ENCODE measurements around the gene SCO1. TPM values are rescaled to one million over a fixed set of nuclear protein-coding genes. Genes with fewer than 3 reads are reported as not detected.
"Not testable (repeated sequence)": the region's sequence is repeated elsewhere in the genome, so short reads cannot be mapped to it uniquely, and the experiment has no call there.

SCO1 gene
- total RNA-seq, 1 donor from 2014 or later: 36.0 TPM

GRCh38 chr17:10698096-10698818, 924 bp upstream of the SCO1 start:
- Histone ChIP-seq H3K4me1 (ENCODE audit: insufficient read depth, low read length) (peaks cover 11% of the 10 kb centered on the region), H3K9ac (ENCODE audit: low read length) (peak overlapping the region; percentile 90), H3K9me3 (ENCODE audit: insufficient read depth, low read depth, low read length) (no peaks in the 10 kb centered on the region), H2AFZ (ENCODE audit: low read depth, low read length) (peak overlapping the region; percentile 94), H3K79me2 (ENCODE audit: insufficient read depth, low read length) (peaks cover 59% of the 10 kb centered on the region), H3K36me3 (ENCODE audit: insufficient read depth, low read length) (peaks cover 19% of the 10 kb centered on the region), H3K27ac (ENCODE audit: low read depth, low read length) (peak overlapping the region; percentile 73), H3K27me3 (ENCODE audit: insufficient read depth, low read length) (no peaks in the 10 kb centered on the region), H4K20me1 (ENCODE audit: insufficient read depth, low read length) (peaks cover 4% of the 10 kb centered on the region), H3K4me2 (ENCODE audit: low read length) (peak overlapping the region; percentile 87), H3K4me3 (ENCODE audit: insufficient read depth, low read depth, low read length) (peak overlapping the region; percentile 92)
- Mint-ChIP-seq H3K9me3 (ENCODE audit: unreplicated experiment) (no peaks in the 10 kb centered on the region), H3K27me3 (ENCODE audit: low read depth, unreplicated experiment) (no peaks in the 10 kb centered on the region), H3K4me3 (ENCODE audit: unreplicated experiment) (peak overlapping the region; percentile 95), H3K4me1 (ENCODE audit: low read depth, unreplicated experiment) (peaks cover 26% of the 10 kb centered on the region), H3K36me3 (ENCODE audit: low read depth, unreplicated experiment) (peaks cover 3% of the 10 kb centered on the region), H3K27ac (ENCODE audit: unreplicated experiment) (peak overlapping the region; percentile 96)
- TF ChIP-seq EZH2 (IDR thresholded peaks at IDR 0.05; ENCODE audit: insufficient read depth, low read length) (no peak), CTCF (IDR thresholded peaks at IDR 0.05; ENCODE audit: insufficient read depth, low read depth, low read length) (no peak)
- FAIRE-seq (no peak), DNase-seq (ENCODE audit: low read depth) (peak; percentile 2)

GRCh38 chr17:10695875-10696407, 1.4 kb downstream of the SCO1 start:
- Mint-ChIP-seq H3K4me3 (ENCODE audit: unreplicated experiment) (peak overlapping the region; percentile 99), H3K4me1 (ENCODE audit: low read depth, unreplicated experiment) (peaks cover 22% of the 10 kb centered on the region)
- not testable (repeated sequence) for H3K27ac ChIP-seq (ENCODE audit: low read depth, low read length); H2AFZ ChIP-seq (ENCODE audit: low read depth, low read length); H3K27me3 ChIP-seq (ENCODE audit: insufficient read depth, low read length); H3K27ac Mint-ChIP-seq (ENCODE audit: unreplicated experiment); H3K36me3 Mint-ChIP-seq (ENCODE audit: low read depth, unreplicated experiment); DNase-seq (ENCODE audit: low read depth); H3K27me3 Mint-ChIP-seq (ENCODE audit: low read depth, unreplicated experiment); H3K9me3 ChIP-seq (ENCODE audit: insufficient read depth, low read depth, low read length); FAIRE-seq; H3K9me3 Mint-ChIP-seq (ENCODE audit: unreplicated experiment)
- Histone ChIP-seq H3K4me1 (ENCODE audit: insufficient read depth, low read length) (peaks cover 11% of the 10 kb centered on the region), H3K4me2 (ENCODE audit: low read length) (peak overlapping the region; percentile 87), H3K79me2 (ENCODE audit: insufficient read depth, low read length) (peaks cover 82% of the 10 kb centered on the region), H3K36me3 (ENCODE audit: insufficient read depth, low read length) (peaks cover 37% of the 10 kb centered on the region), H3K4me3 (ENCODE audit: insufficient read depth, low read depth, low read length) (peak overlapping the region; percentile 92), H3K9ac (ENCODE audit: low read length) (peak overlapping the region; percentile 90), H4K20me1 (ENCODE audit: insufficient read depth, low read length) (peaks cover 11% of the 10 kb centered on the region)

- Mint-ChIP-seq H3K9me3 (ENCODE audit: unreplicated experiment) (no peaks in the 10 kb centered on the region), H3K4me3 (ENCODE audit: unreplicated experiment) (no peak overlapping the region), H3K4me1 (ENCODE audit: low read depth, unreplicated experiment) (peaks cover 4% of the 10 kb centered on the region), H3K36me3 (ENCODE audit: low read depth, unreplicated experiment) (peaks cover 14% of the 10 kb centered on the region), H3K27me3 (ENCODE audit: low read depth, unreplicated experiment) (no peaks in the 10 kb centered on the region), H3K27ac (ENCODE audit: unreplicated experiment) (no peak overlapping the region)
- no peak for TF ChIP-seq EZH2 (IDR thresholded peaks at IDR 0.05; ENCODE audit: insufficient read depth, low read length)
- no peak for TF ChIP-seq CTCF (IDR thresholded peaks at IDR 0.05; ENCODE audit: insufficient read depth, low read depth, low read length)
- no peak overlapping the region for H3K4me3 ChIP-seq (ENCODE audit: insufficient read depth, low read depth, low read length)
- FAIRE-seq: no peak
- H3K9ac ChIP-seq (ENCODE audit: low read length): no peak overlapping the region
- peaks cover 20% of the 10 kb centered on the region for H4K20me1 ChIP-seq (ENCODE audit: insufficient read depth, low read length)
- no peaks in the 10 kb centered on the region for H3K9me3 ChIP-seq (ENCODE audit: insufficient read depth, low read depth, low read length)
- H3K27me3 ChIP-seq (ENCODE audit: insufficient read depth, low read length): no peaks in the 10 kb centered on the region
- peaks cover 42% of the 10 kb centered on the region for H3K36me3 ChIP-seq (ENCODE audit: insufficient read depth, low read length)
- no peaks in the 10 kb centered on the region for H3K4me1 ChIP-seq (ENCODE audit: insufficient read depth, low read length)
- H3K79me2 ChIP-seq (ENCODE audit: insufficient read depth, low read length): peaks cover 47% of the 10 kb centered on the region
- no peak overlapping the region for H2AFZ ChIP-seq (ENCODE audit: low read depth, low read length)
- no peak overlapping the region for H3K27ac ChIP-seq (ENCODE audit: low read depth, low read length)
- no peak for DNase-seq (ENCODE audit: low read depth)
- no peak overlapping the region for H3K4me2 ChIP-seq (ENCODE audit: low read length)
Observed at GRCh38 chr17:10687499-10687898, 9.8 kb downstream of the SCO1 start.

Measured in astrocyte (in vitro differentiated cells and primary cell).